BJ (cell line): Measurements from ENCODE around the gene TRIM50. TPM values are rescaled to one million over a fixed set of nuclear protein-coding genes. Genes with fewer than 3 reads are reported as not detected.

Source experiments
- CTCF ChIA-PET: fragments of 350-600 bp; formaldehyde crosslinking; extraction: SDS; loops from one replicate; lab custom pipeline; 2021; ENCODE audit warnings: antibody characterized with exemption, inconsistent platforms; lab: Yijun Ruan, JAX
- POLR2A ChIA-PET: fragments of 300-600 bp; sonication (Branson Sonifier 250); formaldehyde crosslinking; extraction: SDS; loops from one replicate; lab custom pipeline; 2021; ENCODE audit warnings: antibody characterized with exemption; lab: Charles Lee
- DNase-seq: peaks from one replicate; pipeline ENCODE4 v3.0.0-alpha.2; 2011; ENCODE audit warnings: low read depth
- H3K27me3 ChIP-seq: 2 replicates; pipeline ENCODE4 v1.6.0; 2011; ENCODE audit warnings: low read length; ENCODE audit not compliant: control insufficient read depth, insufficient read depth
- H3K36me3 ChIP-seq: 2 replicates; pipeline ENCODE4 v1.5.1; 2011; ENCODE audit warnings: low read length; ENCODE audit not compliant: control insufficient read depth, insufficient read depth
- H3K4me3 ChIP-seq: 2 replicates; pipeline ENCODE4 v1.5.1; 2011; ENCODE audit warnings: low read depth, mild to moderate bottlenecking, control low read depth, low read length
- polyA plus RNA-seq: library from polyadenylated mRNA; depleted of rRNA; stranded (reverse); fragments of >200 nt; gene quantifications from 2 replicates; pipeline ENCODE4 v1.2.3, GENCODE V29; 2011
- TF ChIP-seq, protein P1 (sequence below): IDR thresholded peaks from 2 replicates; pipeline ENCODE4 v1.5.1; 2011; ENCODE audit warnings: low read depth, mild to moderate bottlenecking, control low read depth, inconsistent platforms, low read length, moderate library complexity; ENCODE audit not compliant: insufficient read depth

The TRIM50 gene
- polyA plus RNA-seq, 1 experiment, result not detected

DNA sequence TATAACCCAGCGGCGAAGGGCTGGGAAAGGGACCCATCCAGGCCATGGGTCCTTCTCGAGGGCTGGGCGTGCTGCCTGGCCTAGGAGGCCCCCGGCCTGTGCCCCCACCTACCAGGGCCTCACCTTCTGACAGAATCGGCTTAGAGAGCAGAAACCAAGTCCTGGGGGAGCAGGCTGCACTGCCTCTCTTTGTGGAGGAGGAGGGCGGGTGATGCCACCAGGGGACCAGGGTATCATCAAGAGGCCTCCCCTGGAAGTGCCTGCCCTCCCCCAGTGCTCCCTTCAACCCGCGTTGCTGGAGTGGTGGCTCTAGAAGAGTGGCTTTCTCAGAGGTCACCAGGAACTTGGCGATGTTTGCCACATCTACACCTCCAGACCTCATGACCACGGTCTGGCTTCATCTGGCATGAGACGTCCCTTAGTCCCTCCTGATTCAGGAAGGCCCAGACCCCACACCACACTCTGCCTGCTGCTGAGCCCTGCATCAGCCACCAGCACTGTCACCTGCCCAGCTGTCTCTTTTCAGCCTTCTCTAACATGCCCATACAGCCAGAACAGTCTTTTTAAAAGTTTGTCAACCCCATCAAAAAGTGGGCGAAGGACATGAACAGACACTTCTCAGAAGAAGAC, 32.0 kb upstream of the TRIM50 start:
- CTCF ChIA-PET, result no interaction called here

DNA sequence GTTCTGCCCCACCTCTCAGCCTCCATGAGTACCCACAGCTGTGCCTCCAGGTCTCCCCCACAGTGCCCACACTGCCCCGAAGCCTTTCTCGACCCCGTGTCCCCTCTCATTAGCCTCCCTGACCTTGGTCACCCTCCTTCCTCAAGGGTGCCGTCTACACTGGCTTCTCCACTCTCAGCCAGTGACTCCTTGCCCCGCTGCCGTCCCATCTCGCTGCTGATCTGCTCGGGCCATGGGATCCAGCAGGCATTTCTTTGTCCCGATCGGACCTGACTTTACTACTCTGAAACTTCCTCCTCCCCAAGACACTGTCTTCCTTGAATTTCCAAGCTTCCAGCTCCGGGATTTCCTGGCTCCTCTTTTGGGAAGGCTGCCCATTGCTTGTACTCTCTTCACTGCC, 31.4 kb upstream of the TRIM50 start:
- no peak overlapping the region for H3K4me3 ChIP-seq
- TF ChIP-seq, protein P1, sequence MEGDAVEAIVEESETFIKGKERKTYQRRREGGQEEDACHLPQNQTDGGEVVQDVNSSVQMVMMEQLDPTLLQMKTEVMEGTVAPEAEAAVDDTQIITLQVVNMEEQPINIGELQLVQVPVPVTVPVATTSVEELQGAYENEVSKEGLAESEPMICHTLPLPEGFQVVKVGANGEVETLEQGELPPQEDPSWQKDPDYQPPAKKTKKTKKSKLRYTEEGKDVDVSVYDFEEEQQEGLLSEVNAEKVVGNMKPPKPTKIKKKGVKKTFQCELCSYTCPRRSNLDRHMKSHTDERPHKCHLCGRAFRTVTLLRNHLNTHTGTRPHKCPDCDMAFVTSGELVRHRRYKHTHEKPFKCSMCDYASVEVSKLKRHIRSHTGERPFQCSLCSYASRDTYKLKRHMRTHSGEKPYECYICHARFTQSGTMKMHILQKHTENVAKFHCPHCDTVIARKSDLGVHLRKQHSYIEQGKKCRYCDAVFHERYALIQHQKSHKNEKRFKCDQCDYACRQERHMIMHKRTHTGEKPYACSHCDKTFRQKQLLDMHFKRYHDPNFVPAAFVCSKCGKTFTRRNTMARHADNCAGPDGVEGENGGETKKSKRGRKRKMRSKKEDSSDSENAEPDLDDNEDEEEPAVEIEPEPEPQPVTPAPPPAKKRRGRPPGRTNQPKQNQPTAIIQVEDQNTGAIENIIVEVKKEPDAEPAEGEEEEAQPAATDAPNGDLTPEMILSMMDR, result no peak
- POLR2A ChIA-PET, result no interaction called here
- CTCF ChIA-PET, result no interaction called here
- no peaks in the 10 kb centered on the region for H3K36me3 ChIP-seq
- peaks cover 1% of the 10 kb centered on the region for H3K27me3 ChIP-seq
- DNase-seq, result no peak

More for the DNA sequence above, 32.0 kb upstream of the TRIM50 start:
- TF ChIP-seq, protein P1, result no peak
- POLR2A ChIA-PET, result no interaction called here
- no peak for DNase-seq
- peaks cover 1% of the 10 kb centered on the region for H3K27me3 ChIP-seq
- no peaks in the 10 kb centered on the region for H3K36me3 ChIP-seq
- H3K4me3 ChIP-seq, result no peak overlapping the region

- ChIA-PET CTCF (interaction anchor here (0.7 to 1.6 kb wide), 3 partner anchors 16 to 36 kb away, joined by 3 to 5 read pairs (median 4); no protein-coding TSS in a partner anchor), POLR2A (no interaction called here)
- Histone ChIP-seq H3K27me3 (peaks cover 1% of the 10 kb centered on the region), H3K36me3 (no peaks in the 10 kb centered on the region), H3K4me3 (no peak overlapping the region)
- no peak for DNase-seq
- TF ChIP-seq, protein P1, result no peak
Measured at GRCh38 chr7:73358590-73359275, 30.9 kb upstream of the TRIM50 start.

DNA sequence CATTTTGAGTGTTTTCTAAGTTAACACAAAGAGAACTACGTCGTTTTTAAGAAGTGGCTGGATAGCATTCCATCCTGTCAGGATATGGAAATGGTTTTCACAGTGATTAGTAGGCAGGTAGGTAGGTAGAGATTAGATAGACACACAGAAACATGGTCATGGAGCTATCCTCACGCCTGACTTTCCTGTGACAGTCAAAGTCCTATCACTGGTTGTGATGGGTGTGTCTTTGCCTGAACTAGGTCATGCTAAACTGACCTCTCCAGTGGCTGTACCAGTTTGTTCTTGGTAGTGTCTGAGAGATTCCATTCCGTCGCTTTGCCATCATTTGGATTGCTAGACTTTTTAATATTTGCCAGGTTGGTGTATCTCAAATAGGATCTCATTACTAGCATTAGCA, 28.3 kb upstream of the TRIM50 start:
- POLR2A ChIA-PET, result no interaction called here
- Histone ChIP-seq H3K27me3 (peaks cover 1% of the 10 kb centered on the region; the same call in 1 of the 2 replicates), H3K36me3 (no peaks in the 10 kb centered on the region), H3K4me3 (no peak overlapping the region)
- no peak for DNase-seq
- TF ChIP-seq, protein P1, result no peak
- CTCF ChIA-PET, result no interaction called here

GRCh38 chr7:73354821-73355220, 26.9 kb upstream of the TRIM50 start:
- no peak for DNase-seq
- TF ChIP-seq, protein P1, result no peak
- CTCF ChIA-PET, result no interaction called here
- Histone ChIP-seq H3K27me3 (peaks cover 1% of the 10 kb centered on the region; the same call in 1 of the 2 replicates), H3K36me3 (no peaks in the 10 kb centered on the region), H3K4me3 (no peak overlapping the region)
- POLR2A ChIA-PET, result no interaction called here
